ENCODE data around the gene NXN.

DNA sequence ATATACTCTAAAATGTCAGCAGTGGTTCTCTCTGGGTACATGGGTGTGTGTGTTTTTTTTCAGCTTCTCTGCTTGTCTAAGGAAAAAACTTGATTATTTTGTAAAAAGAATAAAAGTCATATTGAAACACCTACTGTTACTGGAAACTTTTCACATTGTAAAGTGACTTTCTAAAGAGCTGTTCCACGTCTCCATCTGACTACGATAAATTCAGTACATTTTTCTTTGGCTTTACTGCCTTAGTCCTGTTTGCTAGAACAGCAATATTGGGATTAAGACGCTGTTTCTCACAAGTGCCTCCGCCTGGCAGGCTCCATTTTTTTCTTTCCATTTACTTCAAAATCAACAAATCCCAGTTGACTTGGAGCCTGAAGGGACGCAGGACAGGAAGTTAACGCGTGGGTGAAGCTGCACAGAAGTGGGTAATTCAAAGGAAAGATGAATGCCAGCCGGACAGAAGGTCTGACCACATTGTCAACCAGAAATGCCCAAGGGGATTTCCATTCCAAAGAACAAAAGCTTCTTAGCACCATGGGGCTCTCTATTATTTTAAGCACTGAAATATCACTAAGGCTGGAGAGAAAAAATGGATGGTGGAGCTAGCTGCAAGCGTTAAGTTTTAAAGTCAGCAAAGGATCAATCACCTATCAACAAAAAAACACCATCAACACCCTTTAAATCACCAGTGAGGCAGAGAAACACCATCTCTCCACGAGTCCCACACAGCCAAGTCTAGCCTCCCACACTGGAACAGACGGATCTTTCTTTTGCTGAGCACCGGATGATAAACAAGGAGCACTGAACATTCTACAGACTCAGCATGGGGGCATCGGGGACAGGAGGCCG lies 205.9 kb downstream of the NXN start:
- TF ChIP-seq, protein P1, sequence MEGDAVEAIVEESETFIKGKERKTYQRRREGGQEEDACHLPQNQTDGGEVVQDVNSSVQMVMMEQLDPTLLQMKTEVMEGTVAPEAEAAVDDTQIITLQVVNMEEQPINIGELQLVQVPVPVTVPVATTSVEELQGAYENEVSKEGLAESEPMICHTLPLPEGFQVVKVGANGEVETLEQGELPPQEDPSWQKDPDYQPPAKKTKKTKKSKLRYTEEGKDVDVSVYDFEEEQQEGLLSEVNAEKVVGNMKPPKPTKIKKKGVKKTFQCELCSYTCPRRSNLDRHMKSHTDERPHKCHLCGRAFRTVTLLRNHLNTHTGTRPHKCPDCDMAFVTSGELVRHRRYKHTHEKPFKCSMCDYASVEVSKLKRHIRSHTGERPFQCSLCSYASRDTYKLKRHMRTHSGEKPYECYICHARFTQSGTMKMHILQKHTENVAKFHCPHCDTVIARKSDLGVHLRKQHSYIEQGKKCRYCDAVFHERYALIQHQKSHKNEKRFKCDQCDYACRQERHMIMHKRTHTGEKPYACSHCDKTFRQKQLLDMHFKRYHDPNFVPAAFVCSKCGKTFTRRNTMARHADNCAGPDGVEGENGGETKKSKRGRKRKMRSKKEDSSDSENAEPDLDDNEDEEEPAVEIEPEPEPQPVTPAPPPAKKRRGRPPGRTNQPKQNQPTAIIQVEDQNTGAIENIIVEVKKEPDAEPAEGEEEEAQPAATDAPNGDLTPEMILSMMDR (conservative IDR thresholded peaks at IDR 0.05; ENCODE audit: low read depth, low read length) = no peak
- TF ChIP-seq EZH2 (IDR thresholded peaks at IDR 0.05; ENCODE audit: borderline replicate concordance, low read depth, low read length, poor library complexity, severe bottlenecking) = no peak

Data from A673 (cell line).